ENCODE measurements around the gene COP1. TPM values are rescaled to one million over a fixed set of nuclear protein-coding genes. Genes with fewer than 3 reads are reported as not detected.

COP1 gene
- total and polyA plus RNA-seq, 2 of the 8 experiments (the other 6 are each of a cell fraction or from before 2014, with no cell fraction given): 26.2 to 44.9 TPM

DNA sequence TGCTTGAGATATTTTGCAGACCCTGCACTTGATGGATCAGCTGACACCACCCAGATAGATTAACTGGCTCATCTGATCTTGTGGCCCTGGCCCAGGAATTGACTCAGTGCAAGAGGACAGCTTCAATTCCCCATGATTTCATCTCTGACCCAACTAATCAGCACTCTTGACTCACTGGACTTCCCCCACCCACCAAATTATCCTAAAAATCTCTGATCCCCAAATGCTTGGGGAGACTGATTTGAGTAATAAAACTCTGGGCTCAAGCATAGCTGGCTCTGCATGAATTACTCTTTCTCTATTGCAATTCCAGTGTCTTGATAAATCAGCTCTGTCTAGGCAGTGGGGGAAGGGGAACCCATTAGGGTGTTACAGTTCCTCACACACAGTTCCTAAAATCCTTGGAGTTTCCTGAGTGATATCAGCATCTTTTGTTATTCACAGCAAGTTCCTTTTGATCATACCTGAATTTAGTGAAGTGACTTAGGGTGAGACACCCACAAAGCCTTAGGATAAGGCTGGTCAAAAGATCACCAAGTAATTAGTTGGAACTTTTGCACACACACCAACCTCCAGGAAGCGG, 104.2 kb downstream of the COP1 start (continued):
- TF ChIP-seq PHF8 (conservative IDR thresholded peaks at IDR 0.05; ENCODE audit: low read depth, low read length): no peak
